H1 (cell line): ENCODE measurements around the gene ARFRP1. TPM values are rescaled to one million over a fixed set of nuclear protein-coding genes. Genes with fewer than 3 reads are reported as not detected.
A peak's percentile ranks its signal among the peaks of the same experiment; 100 is the strongest.

ENCODE experiments used
- CTCF ChIA-PET: fragments of 300-600 bp; sonication (Branson Sonifier 250); formaldehyde crosslinking; loops from one replicate; lab custom pipeline; 2021; ENCODE audit not compliant: partially characterized antibody; lab: Charles Lee
- POLR2A ChIA-PET: fragments of 300-600 bp; sonication (Branson Sonifier 250); formaldehyde crosslinking; loops from one replicate; lab custom pipeline; 2021; ENCODE audit warnings: inconsistent platforms; ENCODE audit not compliant: partially characterized antibody; lab: Charles Lee
- DNase-seq, 2 experiments: peaks; one replicate each; pipeline versions ENCODE4 v3.0.0 to v3.0.0-alpha.2; 2010 to 2022; ENCODE audit warnings: low spot score in 2 of 2, low read depth in 1 of 2, mixed read lengths in 1 of 2
- FAIRE-seq: peaks from 2 replicates; lab custom pipeline; 2011; peaks lifted over from hg19 to GRCh38; lab: Jason Lieb, UNC
- H2AFZ ChIP-seq: 2 replicates; pipeline ENCODE4 v1.8.1; 2012; ENCODE audit warnings: low read length, inconsistent platforms
- H2AK5ac ChIP-seq: 2 replicates; pipeline ENCODE4 v1.6.1; 2013; ENCODE audit warnings: low read depth, low read length
- H2BK120ac ChIP-seq: replicated peaks from 2 replicates; pipeline ENCODE3; 2013; ENCODE audit warnings: low read depth, low read length, inconsistent platforms
- H2BK12ac ChIP-seq: 2 replicates; pipeline ENCODE4 v1.6.1; 2013; ENCODE audit warnings: low read depth, low read length
- H2BK15ac ChIP-seq: 2 replicates; pipeline ENCODE4 v1.6.1; 2013; ENCODE audit warnings: low read length
- H2BK20ac ChIP-seq: 2 replicates; pipeline ENCODE4 v1.6.1; 2013; ENCODE audit warnings: low read length
- H2BK5ac ChIP-seq: 2 replicates; pipeline ENCODE4 v1.6.1; 2013; ENCODE audit warnings: low read depth, low read length
- H3K14ac ChIP-seq: 2 replicates; pipeline ENCODE4 v1.6.1; 2013; ENCODE audit warnings: inconsistent platforms; ENCODE audit not compliant: insufficient read length
- H3K18ac ChIP-seq: 2 replicates; pipeline ENCODE4 v1.6.1; 2013; ENCODE audit warnings: low read length; ENCODE audit errors: extremely low read depth
- H3K23ac ChIP-seq: 2 replicates; pipeline ENCODE4 v1.6.1; 2013; ENCODE audit warnings: inconsistent platforms; ENCODE audit not compliant: insufficient read length
- H3K23me2 ChIP-seq: 2 replicates; pipeline ENCODE4 v1.6.1; 2013; ENCODE audit warnings: low read depth, low read length
- H3K27ac ChIP-seq: 2 replicates; pipeline ENCODE4 v1.6.1; 2011; ENCODE audit warnings: low read depth, low read length, inconsistent platforms
- H3K27me3 ChIP-seq, 4 experiments: replicated peaks in 1 of 4; 1 replicate in 1 of 4; 2 replicates in 3 of 4; pipeline versions ENCODE4 v1.6.1 to v1.8.1; 2011 to 2013; ENCODE audit warnings: low read length in 3 of 4, mild to moderate bottlenecking in 3 of 4, inconsistent platforms in 2 of 4, mixed read lengths in 2 of 4, moderate library complexity in 1 of 4; ENCODE audit not compliant: control insufficient read depth in 3 of 4, insufficient read depth in 3 of 4; ENCODE audit errors: extremely low read depth in 1 of 4
- H3K36me3 ChIP-seq, 4 experiments: 2 replicates each; pipeline versions ENCODE4 v1.6.1 to v1.8.1; 2011 to 2013; ENCODE audit warnings: mild to moderate bottlenecking in 4 of 4, low read length in 3 of 4, moderate library complexity in 2 of 4, control low read depth in 1 of 4, inconsistent platforms in 1 of 4; ENCODE audit not compliant: insufficient read depth in 4 of 4, control insufficient read depth in 2 of 4
- H3K4ac ChIP-seq: replicated peaks from 2 replicates; pipeline ENCODE3; 2013; ENCODE audit warnings: low read length, low read depth, mixed read lengths, inconsistent platforms; ENCODE audit not compliant: insufficient read length
- H3K4me1 ChIP-seq, 4 experiments: replicated peaks in 1 of 4; 1 replicate in 1 of 4; 2 replicates in 3 of 4; pipeline versions ENCODE4 v1.6.1 to v1.8.1; 2011 to 2013; ENCODE audit warnings: low read length in 3 of 4, inconsistent platforms in 2 of 4, mixed read lengths in 1 of 4; ENCODE audit not compliant: insufficient read depth in 4 of 4, control insufficient read depth in 3 of 4
- H3K4me2 ChIP-seq, 2 experiments: 2 replicates each; pipeline versions ENCODE4 v1.6.1 to v1.8.1; 2011 to 2013; ENCODE audit warnings: low read depth in 2 of 2, low read length in 2 of 2, control low read depth in 1 of 2, inconsistent platforms in 1 of 2, mild to moderate bottlenecking in 1 of 2; ENCODE audit not compliant: insufficient read depth in 1 of 2
- H3K4me3 ChIP-seq, 4 experiments: fragments of 200-600, 300-600 bp in 1 of 4; sonication (generic), shearing (Covaris generic), sonication (Bioruptor Twin) in 1 of 4; 2 replicates each; pipeline versions ENCODE4 v1.5.1 to v1.8.1; 2011 to 2016; ENCODE audit warnings: low read length in 4 of 4, low read depth in 3 of 4, control low read depth in 2 of 4, inconsistent platforms in 2 of 4, mild to moderate bottlenecking in 2 of 4, mixed read lengths in 1 of 4, moderate library complexity in 1 of 4; ENCODE audit not compliant: insufficient read depth in 2 of 4; ENCODE audit errors: extremely low read depth in 1 of 4
- H3K56ac ChIP-seq: replicated peaks from 2 replicates; pipeline ENCODE3; 2013; ENCODE audit warnings: low read depth, mild to moderate bottlenecking, mixed read lengths, low read length, inconsistent platforms; ENCODE audit not compliant: insufficient read length
- H3K79me1 ChIP-seq: 2 replicates; pipeline ENCODE4 v1.6.1; 2013; ENCODE audit warnings: low read depth, low read length, control low read depth
- H3K79me2 ChIP-seq, 2 experiments: 2 replicates each; pipeline versions ENCODE4 v1.6.1 to v1.8.1; 2012 to 2013; ENCODE audit warnings: low read length in 2 of 2, mild to moderate bottlenecking in 2 of 2, inconsistent platforms in 1 of 2; ENCODE audit not compliant: insufficient read depth in 2 of 2, control insufficient read depth in 1 of 2
- H3K9ac ChIP-seq, 4 experiments: replicated peaks in 1 of 4; 1 replicate in 1 of 4; 2 replicates in 3 of 4; pipeline versions ENCODE4 v1.6.1 to v1.8.1; 2011 to 2013; ENCODE audit warnings: low read depth in 3 of 4, low read length in 3 of 4, control low read depth in 2 of 4, mild to moderate bottlenecking in 2 of 4, moderate library complexity in 2 of 4, inconsistent platforms in 1 of 4; ENCODE audit errors: extremely low read depth in 1 of 4
- H3K9me3 ChIP-seq, 2 experiments: 2 replicates each; pipeline versions ENCODE4 v1.6.1 to v1.8.1; 2012 to 2013; ENCODE audit warnings: mild to moderate bottlenecking in 2 of 2, moderate library complexity in 2 of 2, control low read depth in 1 of 2, inconsistent platforms in 1 of 2, low read depth in 1 of 2, low read length in 1 of 2, mixed read lengths in 1 of 2; ENCODE audit not compliant: insufficient read depth in 2 of 2
- H4K20me1 ChIP-seq, 2 experiments: replicated peaks in 1 of 2; 2 replicates each; pipeline versions ENCODE3 to v1.8.1; 2011 to 2013; ENCODE audit warnings: inconsistent platforms in 2 of 2, low read length in 2 of 2, mild to moderate bottlenecking in 1 of 2; ENCODE audit not compliant: insufficient read depth in 2 of 2, control insufficient read depth in 1 of 2
- H4K5ac ChIP-seq: 2 replicates; pipeline ENCODE4 v1.6.1; 2013; ENCODE audit warnings: low read length, low read depth, mixed read lengths, inconsistent platforms; ENCODE audit not compliant: insufficient read length
- H4K8ac ChIP-seq: 2 replicates; pipeline ENCODE4 v1.8.0; 2013; ENCODE audit warnings: mild to moderate bottlenecking, moderate library complexity, low read length, inconsistent platforms; ENCODE audit not compliant: insufficient read depth; ENCODE audit errors: extremely low read depth
- H4K91ac ChIP-seq: replicated peaks from 2 replicates; pipeline ENCODE3; 2013; ENCODE audit warnings: low read length, mixed read lengths, inconsistent platforms; ENCODE audit not compliant: insufficient read length
- ASH2L ChIP-seq: fragments of 200-600, 300-600 bp; sonication (generic); IDR thresholded peaks from one replicate; pipeline ENCODE4 v1.7.1; 2017; ENCODE audit warnings: low read length
- ATF3 ChIP-seq: IDR thresholded peaks from 2 replicates; pipeline ENCODE4 v1.6.1; 2011; ENCODE audit warnings: low read depth, mild to moderate bottlenecking, low read length; ENCODE audit not compliant: insufficient read depth
- CBX5 ChIP-seq: fragments of 300-800, 300-1000 bp; sonication (generic); IDR thresholded peaks from 2 replicates; pipeline ENCODE4 v1.7.1; 2016; ENCODE audit warnings: antibody characterized with exemption, low read length, low read depth
- FOSL1 ChIP-seq: IDR thresholded peaks from 2 replicates; pipeline ENCODE4 v1.6.1; 2011; ENCODE audit warnings: mild to moderate bottlenecking, low read depth, low read length, moderate library complexity; ENCODE audit not compliant: insufficient read depth
- NANOG ChIP-seq: IDR thresholded peaks from 2 replicates; pipeline ENCODE4 v1.6.1; 2011; ENCODE audit warnings: low read length, low read depth, mild to moderate bottlenecking, inconsistent platforms; ENCODE audit not compliant: insufficient read depth, poor library complexity, severe bottlenecking
- POU5F1 ChIP-seq: IDR thresholded peaks from 2 replicates; pipeline ENCODE4 v1.6.1; 2011; ENCODE audit warnings: low read depth, mild to moderate bottlenecking, low read length, moderate library complexity
- RAD21 ChIP-seq, 2 experiments: IDR thresholded peaks in 1 of 2; conservative IDR thresholded peaks in 1 of 2; 2 replicates each; pipeline ENCODE4 v1.6.1; 2011; ENCODE audit warnings: low read depth in 2 of 2, low read length in 2 of 2, improper control_type of control experiment in 1 of 2, inconsistent platforms in 1 of 2, mild to moderate bottlenecking in 1 of 2, moderate library complexity in 1 of 2
- RBBP5 ChIP-seq: IDR thresholded peaks from 2 replicates; pipeline ENCODE4 v1.7.1; 2012; ENCODE audit warnings: low read depth, mild to moderate bottlenecking, inconsistent platforms, low read length, moderate library complexity, borderline replicate concordance
- RFX5 ChIP-seq: IDR thresholded peaks from 2 replicates; pipeline ENCODE4 v1.6.1; 2011; ENCODE audit warnings: low read depth, low read length, improper control_type of control experiment, borderline replicate concordance
- TAF1 ChIP-seq: IDR thresholded peaks from 2 replicates; pipeline ENCODE4 v1.6.1; 2011; ENCODE audit warnings: mild to moderate bottlenecking, low read depth, low read length
- TAF7 ChIP-seq: optimal IDR thresholded peaks from 2 replicates; pipeline ENCODE3; 2011; ENCODE audit warnings: low read depth, mild to moderate bottlenecking, inconsistent platforms, low read length, moderate library complexity, borderline replicate concordance
- WGBS, 2 experiments: shearing (Covaris generic) in 1 of 2; methylation state at CpG; one replicate each; pipeline versions ENCODE4 v1.1.6 to v1.1.7; 2013 to 2015; ENCODE audit warnings: low lambda C conversion rate in 2 of 2, mixed read lengths in 2 of 2, inconsistent platforms in 1 of 2, low coverage in 1 of 2, missing lambda C conversion rate in 1 of 2; ENCODE audit not compliant: insufficient replicate concordance in 2 of 2, insufficient coverage in 1 of 2, insufficient read length in 1 of 2; ENCODE audit errors: extremely low coverage in 1 of 2, missing lambda C conversion rate in 1 of 2; 5-methylcytosine and 5-hydroxymethylcytosine counted together
- polyA plus RNA-seq, 7 experiments: library from polyadenylated mRNA; depleted of rRNA in 3 of 7; stranded (reverse) in 5 of 7; unstranded in 2 of 7; fragments of >200 nt in 5 of 7; fragments of 200-250 nt in 2 of 7; gene quantifications; 1 replicate in 5 of 7; 2 replicates in 1 of 7; 4 replicates in 1 of 7; pipeline versions ENCODE4 v1.2.1 to v1.2.3, GENCODE V29; 2011 to 2013; ENCODE audit warnings: missing spikeins in 2 of 7, mixed read lengths in 2 of 7
- total RNA-seq: library from RNA; stranded (reverse); fragmentation: NEBNext Ultra II Directional; extraction: Animal tissue kit (Norgen Biotek cat#: 25700); gene quantifications from 2 replicates; pipeline ENCODE4 v1.2.1, GENCODE V29; 2021

Gene ARFRP1
- total and polyA plus RNA-seq, 2 of the 8 experiments (the other 6 are each of a cell fraction or from before 2014, with no cell fraction given), result 12.9 to 22.9 TPM

GRCh38 chr20:63750807-63751470, 43.2 kb upstream of the ARFRP1 start:
- Histone ChIP-seq H3K79me1 (no peaks in the 10 kb centered on the region; the same call in 1 of the 2 replicates), H3K56ac (no peak overlapping the region), H3K27ac (no peak overlapping the region), H4K20me1 (peaks cover 0 to 3% of the 10 kb centered on the region in 2 experiments), H2BK5ac (peak overlapping the region; percentile 83; the same call in 1 of the 2 replicates), H3K23me2 (no peaks in the 10 kb centered on the region), H2AK5ac (no peak overlapping the region), H3K27me3 (no peaks in the 10 kb centered on the region), H3K79me2 (no peaks in the 10 kb centered on the region), H4K91ac (peak overlapping the region; percentile 2), H2BK15ac (no peak overlapping the region), H4K5ac (peak overlapping the region; percentile 63), H2BK120ac (no peak overlapping the region), H3K36me3 (peaks cover 0 to 3% (median under 1%) of the 10 kb centered on the region in 4 experiments; a peak in 3 of 8 replicates), H3K4ac (peak overlapping the region; percentile 90), H2BK20ac (no peak overlapping the region), H3K4me2 (no peak overlapping the region), H3K4me1 (peaks cover 0 to 20% (median 4%) of the 10 kb centered on the region in 4 experiments; a peak in 6 of 7 replicates), H2AFZ (no peak overlapping the region), H3K18ac (peak overlapping the region; percentile 78), H3K9ac (no peak overlapping the region), H3K23ac (no peak overlapping the region), H4K8ac (peak overlapping the region; percentile 75), H3K9me3 (no peaks in the 10 kb centered on the region), H2BK12ac (peak overlapping the region; percentile 39; the same call in 1 of the 2 replicates), H3K4me3 (no peak overlapping the region), H3K14ac (no peak overlapping the region)
- FAIRE-seq (no peak), DNase-seq (no peak)
- ChIA-PET CTCF (interaction anchor here (0.6 to 4.4 kb wide), 5 partner anchors 9 to 525 kb away, joined by 3 to 17 read pairs (median 4); partner anchors contain the start of gene SLC2A4RG), POLR2A (interaction anchor here (1.5 to 4.5 kb wide), 2 partner anchors 10 to 12 kb away, joined by 3 to 23 read pairs; no protein-coding TSS in a partner anchor)
- 86% methylated on average over 25 of the region's 26 CpGs; no CpG with 5 or more reads in 1 of the 2 experiments for WGBS, 2 experiments
- no peak for TF ChIP-seq RAD21 (IDR thresholded peaks at IDR 0.05 in 1 of 2, conservative IDR thresholded peaks at IDR 0.05 in 1 of 2; ENCODE audit: low read depth in 2 of 2, low read length in 2 of 2)
- no peak for TF ChIP-seq ATF3
- TF ChIP-seq CBX5, result no peak
- TF ChIP-seq POU5F1, result no peak
- TF ChIP-seq ASH2L, result no peak
- no peak for TF ChIP-seq TAF1
- TF ChIP-seq RFX5, result no peak
- TF ChIP-seq NANOG, result no peak
- TF ChIP-seq FOSL1, result no peak
- TF ChIP-seq RBBP5, result no peak
- no peak for TF ChIP-seq TAF7
